Measurements from ENCODE around the gene SYNJ2BP.

The SYNJ2BP gene

GRCh38 chr14:70391493-70392391 lies 25.1 kb downstream of the SYNJ2BP start:
- no peak for DNase-seq (ENCODE audit: low read depth in 2 of 2)

DNA sequence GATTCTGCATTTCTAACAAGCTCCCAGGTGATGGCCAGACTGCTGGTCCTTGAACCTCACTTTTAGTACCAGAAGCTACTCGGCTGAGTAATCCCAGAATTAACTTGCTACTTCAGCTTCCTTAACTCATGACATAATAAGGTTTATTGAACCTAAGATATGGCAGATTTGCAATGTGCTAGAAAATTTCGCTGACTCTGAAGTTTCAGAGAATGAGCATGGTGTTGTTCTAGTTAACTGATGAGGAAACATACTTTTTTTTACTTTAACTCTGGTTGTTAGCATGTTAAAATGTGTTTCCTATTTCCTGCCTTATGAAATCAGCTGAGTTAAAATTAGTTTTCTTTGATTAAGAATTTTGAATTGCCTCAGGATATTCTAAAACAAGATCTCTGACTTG lies 34.4 kb downstream of the SYNJ2BP start:
- no peak for DNase-seq (ENCODE audit: low read depth in 2 of 2)

- DNase-seq (ENCODE audit: low read depth in 2 of 2), result no peak
Measured at GRCh38 chr14:70380824-70381223, 36.1 kb downstream of the SYNJ2BP start.

- DNase-seq (ENCODE audit: low read depth in 2 of 2), result no peak
Measured at GRCh38 chr14:70378696-70379095, 38.2 kb downstream of the SYNJ2BP start.
